Kidney epithelial cell (primary cell): ENCODE data around the gene CNTN1. TPM values are rescaled to one million over a fixed set of nuclear protein-coding genes. Genes with fewer than 3 reads are reported as not detected.
"Not testable (repeated sequence)": the region's sequence is repeated elsewhere in the genome, so short reads cannot be mapped to it uniquely, and the experiment has no call there.

Source experiments
- DNase-seq: peaks from one replicate; pipeline ENCODE4 v3.0.0-alpha.2; 2010; ENCODE audit warnings: low read depth
- H3K27me3 ChIP-seq: 2 replicates; pipeline ENCODE4 v1.6.0; 2011; ENCODE audit warnings: low read length; ENCODE audit not compliant: control insufficient read depth, insufficient read depth
- H3K36me3 ChIP-seq: 2 replicates; pipeline ENCODE4 v1.5.1; 2011; ENCODE audit warnings: low read length; ENCODE audit not compliant: control insufficient read depth, insufficient read depth
- H3K4me3 ChIP-seq: 2 replicates; pipeline ENCODE4 v1.5.1; 2011; ENCODE audit warnings: low read depth, mild to moderate bottlenecking, control low read depth, low read length
- total RNA-seq: library from RNA; depleted of rRNA; stranded (reverse); fragments of >200 nt; gene quantifications from 2 replicates; pipeline ENCODE4 v1.2.3, GENCODE V29; 2015
- TF ChIP-seq, protein P1 (sequence below): IDR thresholded peaks from 2 replicates; pipeline ENCODE4 v1.5.1; 2011; ENCODE audit warnings: mild to moderate bottlenecking, moderate library complexity, low read length, control low read depth, inconsistent platforms; ENCODE audit not compliant: insufficient read depth, poor library complexity, severe bottlenecking

Gene CNTN1
- total RNA-seq, 1 donor from 2014 or later, result 1.5 TPM

DNA sequence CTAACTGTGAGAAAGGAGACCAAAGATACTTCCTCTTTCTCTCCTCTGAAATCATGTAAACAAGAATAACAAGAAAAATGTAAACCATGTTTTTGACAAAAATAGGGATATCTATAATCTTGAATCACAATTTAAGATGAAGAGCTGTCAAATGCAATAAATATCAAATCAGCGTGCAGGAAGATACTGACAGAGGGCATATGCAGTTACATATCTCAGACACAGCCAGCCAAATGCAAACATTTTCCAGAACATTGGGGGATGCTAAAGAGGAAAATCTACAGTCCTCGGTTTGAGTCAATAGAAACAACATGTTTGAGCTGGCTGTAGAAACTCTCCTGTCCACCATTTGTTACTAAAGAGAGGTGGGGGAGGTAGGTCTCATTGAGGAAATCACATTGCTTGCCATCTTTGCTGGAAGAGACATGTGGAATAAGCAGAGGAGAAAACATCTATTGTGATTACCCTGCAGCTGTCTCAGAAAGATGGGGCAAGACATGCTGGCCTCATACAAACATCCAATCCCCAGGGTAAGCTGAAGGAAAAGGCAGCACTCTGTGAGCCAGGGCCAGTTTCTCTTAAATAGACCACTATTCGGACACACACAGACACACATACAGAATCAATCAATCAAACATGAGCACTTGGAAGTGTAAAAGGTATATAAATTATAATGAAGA is 43.5 kb downstream of the CNTN1 start:
- no peaks in the 10 kb centered on the region for H3K36me3 ChIP-seq
- DNase-seq, result no peak
- H3K27me3 ChIP-seq, result no peaks in the 10 kb centered on the region
- TF ChIP-seq, protein P1, sequence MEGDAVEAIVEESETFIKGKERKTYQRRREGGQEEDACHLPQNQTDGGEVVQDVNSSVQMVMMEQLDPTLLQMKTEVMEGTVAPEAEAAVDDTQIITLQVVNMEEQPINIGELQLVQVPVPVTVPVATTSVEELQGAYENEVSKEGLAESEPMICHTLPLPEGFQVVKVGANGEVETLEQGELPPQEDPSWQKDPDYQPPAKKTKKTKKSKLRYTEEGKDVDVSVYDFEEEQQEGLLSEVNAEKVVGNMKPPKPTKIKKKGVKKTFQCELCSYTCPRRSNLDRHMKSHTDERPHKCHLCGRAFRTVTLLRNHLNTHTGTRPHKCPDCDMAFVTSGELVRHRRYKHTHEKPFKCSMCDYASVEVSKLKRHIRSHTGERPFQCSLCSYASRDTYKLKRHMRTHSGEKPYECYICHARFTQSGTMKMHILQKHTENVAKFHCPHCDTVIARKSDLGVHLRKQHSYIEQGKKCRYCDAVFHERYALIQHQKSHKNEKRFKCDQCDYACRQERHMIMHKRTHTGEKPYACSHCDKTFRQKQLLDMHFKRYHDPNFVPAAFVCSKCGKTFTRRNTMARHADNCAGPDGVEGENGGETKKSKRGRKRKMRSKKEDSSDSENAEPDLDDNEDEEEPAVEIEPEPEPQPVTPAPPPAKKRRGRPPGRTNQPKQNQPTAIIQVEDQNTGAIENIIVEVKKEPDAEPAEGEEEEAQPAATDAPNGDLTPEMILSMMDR, result no peak
- no peak overlapping the region for H3K4me3 ChIP-seq

DNA sequence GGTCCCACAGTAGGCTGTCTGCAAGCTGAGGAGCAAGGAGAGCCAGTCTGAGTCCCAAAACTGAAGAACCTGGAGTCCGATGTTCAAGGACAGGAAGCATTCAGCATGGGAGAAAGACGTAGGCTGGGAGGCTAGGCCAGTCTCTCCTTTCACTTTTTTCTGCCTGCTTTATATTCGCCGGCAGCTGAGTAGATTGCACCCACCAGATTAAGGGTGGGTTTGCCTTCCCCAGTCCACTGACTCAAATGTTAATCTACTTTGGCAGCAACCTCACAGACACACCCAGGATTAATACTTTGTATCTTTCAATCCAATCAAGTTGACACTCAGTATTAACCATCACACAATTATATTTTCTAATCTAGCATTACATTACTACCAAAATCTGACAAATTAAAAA is 45.2 kb downstream of the CNTN1 start:
- H3K27me3 ChIP-seq, H3K36me3 ChIP-seq, DNase-seq: not testable (repeated sequence)

DNA sequence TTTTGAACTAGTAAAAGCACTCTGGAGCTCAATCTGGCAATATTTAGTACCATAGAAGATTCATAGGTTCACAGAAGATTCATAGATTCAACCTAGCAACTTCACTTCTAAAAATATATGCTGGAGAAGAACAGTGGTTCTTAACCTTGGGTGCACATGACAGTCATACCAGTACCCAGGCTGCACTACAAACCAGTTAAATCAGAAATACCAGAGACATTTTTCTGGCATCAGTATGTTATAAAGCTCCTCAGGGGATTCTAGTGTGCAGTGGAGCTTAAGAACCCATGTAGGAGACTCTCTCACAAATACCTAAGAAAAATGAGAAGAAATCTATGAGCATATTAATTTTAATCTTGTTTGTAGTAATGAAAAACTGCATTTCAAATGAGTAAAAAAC is 46.6 kb downstream of the CNTN1 start:
- TF ChIP-seq, protein P1, result no peak
- Histone ChIP-seq H3K27me3 (no peaks in the 10 kb centered on the region), H3K4me3 (no peak overlapping the region), H3K36me3 (no peaks in the 10 kb centered on the region)
- no peak for DNase-seq

More for the DNA sequence above, 45.2 kb downstream of the CNTN1 start:
- H3K4me3 ChIP-seq, result not testable (repeated sequence)

DNA sequence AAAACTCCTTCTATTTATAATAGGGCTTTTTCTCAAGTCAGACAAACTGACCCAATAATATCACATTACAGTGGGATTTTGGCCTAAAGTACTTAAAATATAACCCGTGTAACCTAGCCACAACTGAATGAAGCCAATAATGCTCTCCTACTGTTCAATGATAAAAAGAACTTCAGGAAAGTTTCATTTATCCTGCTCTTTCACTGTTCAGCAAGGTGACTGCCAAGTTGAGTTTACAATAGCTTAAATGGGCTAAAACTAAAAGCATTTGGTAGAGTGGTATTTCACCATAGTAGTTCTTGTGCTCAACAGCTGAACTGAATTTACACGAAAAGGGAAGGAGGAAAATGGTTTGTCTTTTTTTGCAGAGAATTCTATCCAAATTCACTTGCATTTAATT is 49.8 kb downstream of the CNTN1 start:
- no peak for DNase-seq
- no peak overlapping the region for H3K4me3 ChIP-seq
- TF ChIP-seq, protein P1, result no peak
- H3K27me3 ChIP-seq, result no peaks in the 10 kb centered on the region
- H3K36me3 ChIP-seq, result no peaks in the 10 kb centered on the region

DNA sequence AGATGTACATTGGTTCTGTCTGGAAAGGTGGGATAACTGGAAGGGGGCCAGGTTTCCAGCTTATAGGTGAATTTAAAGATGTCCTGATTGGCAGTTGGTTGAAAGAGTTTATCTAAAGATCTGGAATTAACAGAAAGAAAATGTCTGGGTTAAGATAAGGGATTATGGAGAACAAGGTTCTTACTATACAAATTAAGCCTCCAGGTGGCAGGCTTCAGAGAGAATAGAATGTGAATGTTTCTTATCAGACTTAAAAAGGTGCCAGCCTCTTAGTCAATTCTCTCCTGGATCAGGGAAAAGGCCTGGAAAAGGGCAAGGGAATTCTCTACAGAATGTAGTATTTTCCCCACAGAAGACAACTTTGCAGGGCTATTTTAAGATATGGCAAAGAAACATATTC is 53.1 kb downstream of the CNTN1 start:
- Histone ChIP-seq H3K36me3 (no peaks in the 10 kb centered on the region), H3K27me3 (no peaks in the 10 kb centered on the region), H3K4me3 (no peak overlapping the region)
- DNase-seq, result no peak
- TF ChIP-seq, protein P1, result no peak

DNA sequence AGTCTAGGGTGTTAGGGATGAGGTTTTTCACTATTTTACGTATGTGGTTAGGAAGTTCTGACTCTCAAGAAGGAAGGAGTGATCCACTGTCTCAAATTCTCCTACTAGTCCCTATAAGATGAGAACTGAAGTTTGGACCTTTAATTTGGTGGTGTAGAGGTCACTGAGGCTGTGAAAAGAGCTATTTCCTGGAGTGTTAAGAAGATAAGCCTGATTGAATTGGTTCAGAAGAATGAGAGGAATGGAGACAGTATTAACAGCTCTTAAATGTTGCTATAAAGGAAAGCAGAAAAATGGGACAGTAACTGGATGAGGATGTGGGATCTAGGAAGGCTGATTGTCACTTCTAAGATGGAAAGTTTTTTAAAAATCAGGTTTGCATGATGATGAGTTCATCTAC is 57.6 kb downstream of the CNTN1 start:
- Histone ChIP-seq H3K4me3 (no peak overlapping the region), H3K36me3 (no peaks in the 10 kb centered on the region), H3K27me3 (no peaks in the 10 kb centered on the region)
- DNase-seq, result no peak
- TF ChIP-seq, protein P1, result no peak
